ENCODE results near the gene HECW1.

The HECW1 gene

GRCh38 chr7:43489257-43489656, 376.8 kb downstream of the HECW1 start:
- in situ Hi-C loops (cut with HindIII; ENCODE audit: low pct_ligation_motif_present, low pct_unique_long_range_greater_than_20kb, low sequenced_read_pairs), result no loop called here
- no peak for DNase-seq

DNA sequence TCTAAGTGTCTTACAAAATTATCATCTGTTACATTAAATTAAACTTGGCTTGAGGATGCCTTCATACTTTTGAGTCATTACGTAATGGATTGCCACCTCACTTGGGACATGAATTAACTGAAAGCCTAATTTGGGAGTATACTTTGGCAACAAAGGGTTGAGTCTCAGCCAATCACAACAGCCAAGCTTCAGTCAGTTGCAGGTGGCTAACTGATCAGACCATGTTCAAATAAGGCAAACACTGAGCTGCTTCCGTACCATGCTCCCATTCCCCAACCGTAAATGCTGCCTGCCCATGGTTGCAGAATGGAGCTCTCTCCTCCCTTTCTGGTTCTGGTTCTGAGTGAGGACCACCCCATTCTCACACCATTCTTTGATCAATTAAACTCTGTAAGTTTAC, 377.6 kb downstream of the HECW1 start:
- no peak for DNase-seq
- in situ Hi-C loops (cut with HindIII; ENCODE audit: low pct_ligation_motif_present, low pct_unique_long_range_greater_than_20kb, low sequenced_read_pairs), result no loop called here

GRCh38 chr7:43491123-43491522, 378.7 kb downstream of the HECW1 start:
- in situ Hi-C loops (cut with HindIII; ENCODE audit: low pct_ligation_motif_present, low pct_unique_long_range_greater_than_20kb, low sequenced_read_pairs), result no loop called here
- no peak for DNase-seq

DNA sequence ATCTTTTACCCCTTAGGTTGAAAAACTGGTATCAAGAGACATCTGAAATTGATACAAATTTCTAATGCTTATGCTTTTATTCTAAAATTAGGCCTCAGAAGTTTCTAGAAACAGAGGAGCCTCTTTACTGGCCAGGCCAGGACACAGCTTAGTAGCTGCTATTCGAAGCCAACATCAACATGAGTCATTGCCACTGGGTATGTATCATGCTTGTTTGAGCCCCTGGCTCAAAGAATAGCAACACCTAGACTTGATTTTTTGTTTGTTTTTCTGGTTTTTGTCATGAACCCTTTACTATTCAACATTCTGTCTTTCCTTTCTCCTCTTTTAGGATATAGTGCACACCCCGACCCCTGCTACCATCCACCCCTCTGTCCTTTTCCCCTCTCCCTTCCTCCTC, 379.5 kb downstream of the HECW1 start:
- in situ Hi-C loops (cut with HindIII; ENCODE audit: low pct_ligation_motif_present, low pct_unique_long_range_greater_than_20kb, low sequenced_read_pairs), result no loop called here

DNA sequence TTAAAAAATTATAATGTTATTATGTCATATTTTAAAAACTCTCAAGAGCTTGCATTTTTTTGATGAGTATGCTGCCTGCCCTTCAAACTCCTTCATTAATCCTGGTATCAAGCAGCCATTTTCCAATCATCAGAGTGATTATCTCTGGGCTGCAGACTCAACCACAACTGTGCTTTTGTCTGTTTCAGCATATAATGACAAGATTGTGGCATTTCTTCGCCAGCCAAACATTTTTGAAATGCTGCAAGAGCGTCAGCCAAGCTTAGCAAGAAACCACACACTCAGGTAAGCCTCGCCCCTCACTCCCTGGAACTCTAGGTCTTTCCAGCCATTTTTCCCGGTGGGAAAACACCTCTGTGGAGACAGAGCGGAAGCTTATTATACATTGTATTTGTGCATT, 380.4 kb downstream of the HECW1 start:
- in situ Hi-C loops (cut with HindIII; ENCODE audit: low pct_ligation_motif_present, low pct_unique_long_range_greater_than_20kb, low sequenced_read_pairs), result no loop called here
- DNase-seq, result no peak

More for the DNA sequence above, 379.5 kb downstream of the HECW1 start:
- peak; percentile 14 for DNase-seq

DNA sequence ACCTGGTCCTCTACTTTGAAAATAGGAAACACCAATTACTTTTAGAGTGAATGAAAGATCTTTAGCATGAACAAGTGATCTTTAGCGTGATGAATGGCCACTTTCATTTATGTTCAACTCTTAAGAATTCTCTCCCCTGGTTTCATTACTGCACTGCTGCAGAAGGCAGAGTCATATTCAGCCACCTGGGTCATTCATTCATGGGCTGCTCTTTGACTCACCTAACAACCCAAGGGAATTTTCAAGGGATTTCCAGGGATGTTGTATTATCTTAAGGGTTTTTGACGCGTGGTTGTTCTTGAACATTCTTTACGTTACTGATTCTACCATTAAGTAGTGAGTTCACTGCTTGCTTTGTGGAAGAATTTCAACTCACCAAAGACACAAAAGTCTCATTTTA, 383.1 kb downstream of the HECW1 start:
- no peak for DNase-seq
- in situ Hi-C loops (cut with HindIII; ENCODE audit: low pct_ligation_motif_present, low pct_unique_long_range_greater_than_20kb, low sequenced_read_pairs), result no loop called here

DNA sequence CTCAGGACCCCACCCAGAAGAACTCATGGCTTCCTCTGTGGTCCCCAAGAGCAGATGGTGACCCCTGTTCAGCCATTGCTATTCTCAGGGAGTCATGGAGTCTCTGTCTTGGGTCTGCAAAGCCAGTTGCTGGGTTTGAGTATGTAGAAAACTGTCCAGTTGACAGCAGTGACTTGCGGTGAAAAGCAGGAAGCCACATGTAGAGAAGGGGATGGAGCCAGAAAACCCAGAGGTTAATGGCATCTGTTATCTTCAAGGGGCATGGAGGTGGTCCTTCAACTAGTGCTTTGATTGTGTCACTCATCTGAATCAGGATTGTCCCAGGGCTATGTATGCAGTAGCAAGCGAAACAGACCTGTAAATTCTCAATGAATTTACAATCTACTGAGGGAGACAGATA, 384.1 kb downstream of the HECW1 start:
- in situ Hi-C loops (cut with HindIII; ENCODE audit: low pct_ligation_motif_present, low pct_unique_long_range_greater_than_20kb, low sequenced_read_pairs), result no loop called here

DNA sequence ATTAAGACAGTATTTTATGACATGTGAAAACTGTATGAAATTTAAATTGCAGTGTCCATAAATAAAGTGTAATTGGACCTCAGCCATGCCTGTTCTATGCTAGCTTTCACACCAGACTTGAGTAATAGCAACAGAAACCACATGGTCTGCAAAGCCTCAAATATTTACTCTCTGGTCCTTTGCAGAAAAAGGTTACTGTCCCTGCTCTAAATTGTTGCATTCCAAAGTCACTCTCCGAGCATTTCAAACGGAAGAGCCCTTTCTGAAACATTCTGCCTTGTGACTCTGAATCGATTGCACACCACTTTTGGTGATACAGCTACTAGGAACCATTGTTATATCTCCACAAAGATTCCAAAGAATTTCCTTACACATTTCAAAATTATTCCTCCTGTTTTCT, 389.4 kb downstream of the HECW1 start:
- in situ Hi-C loops (cut with HindIII; ENCODE audit: low pct_ligation_motif_present, low pct_unique_long_range_greater_than_20kb, low sequenced_read_pairs), result no loop called here
- no peak for DNase-seq

More for the DNA sequence above, 384.1 kb downstream of the HECW1 start:
- no peak for DNase-seq

DNA sequence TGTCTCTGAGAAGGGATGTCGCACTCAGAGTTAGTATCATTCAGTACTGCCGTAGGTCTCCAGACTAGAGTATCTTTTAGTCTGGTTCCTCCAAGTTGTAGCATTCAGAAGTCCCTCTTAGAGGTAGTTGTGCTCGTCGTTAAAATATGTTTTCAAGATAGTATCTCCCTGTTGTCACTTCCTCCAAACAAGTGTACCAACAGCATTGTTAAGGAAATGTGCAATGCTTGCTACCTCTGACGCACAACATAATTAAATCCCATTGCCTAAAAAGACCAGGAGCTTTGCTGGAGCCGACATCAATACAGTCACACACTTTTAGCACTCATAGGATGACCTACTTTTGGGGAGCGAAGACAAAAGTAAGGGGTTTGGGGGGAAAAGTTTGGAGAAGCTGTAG, 390.5 kb downstream of the HECW1 start:
- no peak for DNase-seq
- in situ Hi-C loops (cut with HindIII; ENCODE audit: low pct_ligation_motif_present, low pct_unique_long_range_greater_than_20kb, low sequenced_read_pairs), result no loop called here

DNA sequence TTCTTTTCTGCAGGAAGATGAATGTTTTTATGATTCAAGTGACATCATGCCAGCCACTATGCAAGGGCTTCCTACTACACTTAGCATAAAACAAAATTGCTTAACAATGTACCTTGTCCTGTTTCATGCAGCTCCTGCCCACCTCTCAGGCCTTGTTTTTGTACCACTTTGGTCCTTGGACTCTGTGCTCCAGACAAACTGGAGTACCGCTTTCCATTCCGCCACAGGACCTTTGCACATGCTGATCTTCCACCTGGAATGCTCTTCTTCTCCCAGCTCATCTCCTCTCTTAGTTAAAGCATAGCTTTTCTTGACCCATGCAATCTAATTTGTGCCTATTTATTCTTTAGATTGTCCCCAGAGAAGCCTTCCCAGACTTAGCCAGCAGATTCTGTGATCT, 393.0 kb downstream of the HECW1 start:
- in situ Hi-C loops (cut with HindIII; ENCODE audit: low pct_ligation_motif_present, low pct_unique_long_range_greater_than_20kb, low sequenced_read_pairs), result no loop called here
- DNase-seq, result no peak

DNA sequence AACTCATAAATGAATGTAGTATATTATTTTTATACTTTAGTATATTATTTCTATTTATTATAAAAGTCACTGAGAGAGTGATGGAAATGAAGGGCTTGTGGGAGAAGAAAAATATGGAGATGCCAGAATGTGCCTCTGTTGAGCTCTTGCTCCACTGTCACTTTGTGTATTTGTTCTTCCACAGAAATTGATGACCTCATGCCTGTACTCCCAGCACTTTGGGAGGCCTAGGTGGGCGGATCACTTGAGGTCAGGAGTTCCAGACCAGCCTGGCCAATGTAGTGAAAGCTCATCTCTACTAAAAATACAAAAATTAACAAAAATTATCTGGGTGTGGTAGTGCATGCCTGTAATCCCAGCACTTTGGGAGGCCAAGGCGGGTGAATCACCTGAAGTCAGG, 394.0 kb downstream of the HECW1 start:
- in situ Hi-C loops (cut with HindIII; ENCODE audit: low pct_ligation_motif_present, low pct_unique_long_range_greater_than_20kb, low sequenced_read_pairs), result no loop called here
- no peak for DNase-seq

- in situ Hi-C loops (cut with HindIII; ENCODE audit: low pct_ligation_motif_present, low pct_unique_long_range_greater_than_20kb, low sequenced_read_pairs), result no loop called here
- no peak for DNase-seq
Observed at GRCh38 chr7:43508461-43508860, 396.0 kb downstream of the HECW1 start.

DNA sequence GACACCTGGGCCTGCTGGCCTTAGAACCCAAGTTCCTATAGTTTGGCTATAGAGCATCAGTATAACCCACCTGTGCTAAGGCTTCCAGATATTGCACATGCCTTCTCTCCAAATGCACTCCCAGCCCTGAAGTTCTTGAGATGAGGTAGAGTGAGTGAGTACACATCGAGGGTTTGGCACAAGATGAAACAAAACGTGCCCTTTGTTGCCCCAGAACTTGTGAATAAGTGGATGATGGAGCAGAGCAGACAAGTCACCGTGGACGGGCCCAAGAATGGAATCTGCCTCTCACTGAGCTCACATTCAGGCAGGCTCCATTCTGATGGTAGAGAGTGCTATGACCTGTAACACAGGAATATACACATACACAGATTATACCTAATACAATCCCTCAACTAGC, 397.5 kb downstream of the HECW1 start:
- no peak for DNase-seq

GRCh38 chr7:43511029-43511428, 398.6 kb downstream of the HECW1 start:
- in situ Hi-C loops (cut with HindIII; ENCODE audit: low pct_ligation_motif_present, low pct_unique_long_range_greater_than_20kb, low sequenced_read_pairs), result no loop called here
- DNase-seq, result no peak

More for the DNA sequence above, 397.5 kb downstream of the HECW1 start:
- in situ Hi-C loops (cut with HindIII; ENCODE audit: low pct_ligation_motif_present, low pct_unique_long_range_greater_than_20kb, low sequenced_read_pairs), result no loop called here

DNA sequence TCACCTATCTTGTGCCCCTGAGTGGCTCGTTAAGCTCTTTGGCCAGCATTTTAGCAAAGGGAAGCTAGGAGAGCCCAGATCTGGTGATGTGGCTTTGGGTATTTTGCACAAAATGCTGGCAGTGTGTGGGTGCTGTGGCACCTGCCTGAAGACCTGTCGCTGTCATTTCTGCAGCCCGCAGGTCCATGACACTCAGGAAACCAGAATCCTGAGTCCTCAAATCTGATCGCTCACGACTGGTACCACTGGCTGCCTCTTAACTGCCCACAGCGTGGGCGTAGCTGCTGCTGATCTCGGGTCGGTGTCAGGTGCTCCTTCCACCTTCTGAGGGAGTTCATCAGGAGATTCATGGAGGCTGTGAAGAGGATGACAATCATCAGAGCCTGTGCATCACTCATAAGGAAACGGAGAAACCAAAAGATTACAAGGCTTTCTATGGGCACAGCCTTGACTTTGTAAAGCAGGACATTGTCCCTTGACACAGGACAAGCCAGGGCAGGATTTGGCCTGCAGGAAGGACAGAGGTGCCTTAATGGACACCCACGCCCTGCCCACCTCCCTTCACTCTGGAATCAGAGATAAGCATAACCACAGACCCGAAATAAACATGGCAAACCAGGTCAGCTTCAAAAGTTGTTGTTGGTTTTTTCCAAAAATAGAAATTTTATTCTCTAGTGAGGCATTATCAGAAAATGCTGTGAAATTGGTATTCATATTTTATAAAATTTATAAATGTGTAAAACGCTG, 399.5 kb downstream of the HECW1 start:
- no peak for DNase-seq
- in situ Hi-C loops (cut with HindIII; ENCODE audit: low pct_ligation_motif_present, low pct_unique_long_range_greater_than_20kb, low sequenced_read_pairs), result no loop called here

DNA sequence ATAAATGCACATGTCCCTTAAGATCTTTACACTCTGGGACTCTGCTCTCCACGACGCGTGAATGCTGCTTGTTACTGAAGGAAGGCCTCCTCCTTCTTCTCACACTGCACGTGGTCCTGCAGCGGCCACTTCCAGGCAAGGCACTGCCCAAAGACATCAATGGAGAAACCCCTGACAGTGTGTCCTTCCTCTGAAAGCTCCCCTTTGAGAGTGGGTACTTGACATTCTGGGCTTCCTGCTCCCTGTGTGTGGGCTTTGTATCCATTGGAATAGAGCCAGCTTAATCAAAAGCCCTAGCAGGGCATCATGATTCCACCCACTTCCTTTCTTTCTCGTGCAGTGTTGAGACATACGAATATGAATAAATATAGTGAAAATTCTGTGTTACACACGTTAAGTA, 400.8 kb downstream of the HECW1 start:
- DNase-seq, result no peak
- in situ Hi-C loops (cut with HindIII; ENCODE audit: low pct_ligation_motif_present, low pct_unique_long_range_greater_than_20kb, low sequenced_read_pairs), result no loop called here

DNA sequence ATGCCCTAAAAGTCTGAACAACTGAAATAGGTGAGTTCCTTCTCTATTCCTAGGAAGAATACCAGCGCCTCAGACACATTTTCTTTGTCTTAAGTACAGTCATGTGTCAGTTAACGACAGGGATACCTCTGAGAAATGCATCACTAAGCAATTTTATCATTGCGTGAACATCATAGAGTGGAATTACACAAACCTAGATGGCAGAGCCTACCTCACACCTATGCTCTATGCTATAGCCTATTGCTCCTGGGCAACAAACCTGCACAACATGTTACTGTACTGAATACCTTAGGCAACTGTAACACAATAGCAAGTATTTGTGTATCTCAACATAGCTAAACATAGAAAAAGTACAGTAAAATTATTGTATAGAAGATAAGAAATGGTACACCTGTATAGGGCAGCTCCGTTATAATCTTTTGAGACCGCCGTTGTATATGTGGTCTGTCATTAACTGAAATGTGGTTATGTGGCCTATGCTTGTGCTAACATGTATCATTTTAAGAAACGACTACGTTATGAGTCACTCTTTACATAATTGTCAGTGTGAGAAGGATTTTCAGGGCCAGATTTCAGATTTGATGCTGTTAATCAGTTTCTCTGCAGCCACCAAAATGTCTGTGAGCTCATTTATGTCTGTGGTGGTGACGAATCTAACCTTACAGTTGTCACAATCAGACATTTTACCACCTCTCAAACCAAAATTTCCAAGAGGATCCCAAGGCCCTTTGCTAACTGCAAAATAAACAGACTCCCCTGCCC, 404.3 kb downstream of the HECW1 start:
- in situ Hi-C loops (cut with HindIII; ENCODE audit: low pct_ligation_motif_present, low pct_unique_long_range_greater_than_20kb, low sequenced_read_pairs), result no loop called here
- no peak for DNase-seq

GRCh38 chr7:43517464-43517863, 405.0 kb downstream of the HECW1 start:
- DNase-seq, result no peak
- in situ Hi-C loops (cut with HindIII; ENCODE audit: low pct_ligation_motif_present, low pct_unique_long_range_greater_than_20kb, low sequenced_read_pairs), result no loop called here

- no peak for DNase-seq
- in situ Hi-C loops (cut with HindIII; ENCODE audit: low pct_ligation_motif_present, low pct_unique_long_range_greater_than_20kb, low sequenced_read_pairs), result no loop called here
Observed at GRCh38 chr7:43520201-43520600, 407.8 kb downstream of the HECW1 start.
